ENCODE measurements around the gene TMC1.

GRCh38 chr9:72486594-72486955 is 34.8 kb upstream of the TMC1 start:
- no peak for TF ChIP-seq USF1 (IDR thresholded peaks at IDR 0.05)
- TF ChIP-seq MAX (IDR thresholded peaks at IDR 0.05), result no peak
- TF ChIP-seq EP300 (IDR thresholded peaks at IDR 0.05; ENCODE audit: borderline replicate concordance), result no peak
- no peak for TF ChIP-seq TAF1 (IDR thresholded peaks at IDR 0.05; ENCODE audit: low read depth)
- no peak for TF ChIP-seq EGR1 (IDR thresholded peaks at IDR 0.05)
- TF ChIP-seq CEBPB (IDR thresholded peaks at IDR 0.05), result no peak

All from Ishikawa (cell line).